PFSK-1 (cell line): ENCODE results near the gene DAPK1.

Experiments
- POLR2AphosphoS5 ChIP-seq: IDR thresholded peaks from 2 replicates; pipeline ENCODE4 v1.6.1; 2012; ENCODE audit warnings: low read depth, mild to moderate bottlenecking, control low read depth, low read length, moderate library complexity
- REST ChIP-seq, 2 experiments: IDR thresholded peaks; 2 replicates each; pipeline versions ENCODE4 v1.6.1 to v1.8.0; 2011 to 2012; ENCODE audit warnings: low read depth in 2 of 2, low read length in 2 of 2, control low read depth in 1 of 2, inconsistent platforms in 1 of 2, mild to moderate bottlenecking in 1 of 2, moderate library complexity in 1 of 2; ENCODE audit not compliant: insufficient read depth in 1 of 2
- TAF1 ChIP-seq: IDR thresholded peaks from 2 replicates; pipeline ENCODE4 v1.6.1; 2012; ENCODE audit warnings: low read length, control low read depth, borderline replicate concordance; ENCODE audit not compliant: insufficient read depth

- TF ChIP-seq REST (IDR thresholded peaks at IDR 0.05; ENCODE audit: insufficient read depth in 1 of 2, low read depth in 2 of 2, low read length in 2 of 2) (no peak), POLR2AphosphoS5 (no peak), TAF1 (no peak)
These were observed 133.2 kb downstream of the DAPK1 start for GRCh38 chr9:87630846-87631245.
